ENCODE data around the gene C13orf42.

DNA sequence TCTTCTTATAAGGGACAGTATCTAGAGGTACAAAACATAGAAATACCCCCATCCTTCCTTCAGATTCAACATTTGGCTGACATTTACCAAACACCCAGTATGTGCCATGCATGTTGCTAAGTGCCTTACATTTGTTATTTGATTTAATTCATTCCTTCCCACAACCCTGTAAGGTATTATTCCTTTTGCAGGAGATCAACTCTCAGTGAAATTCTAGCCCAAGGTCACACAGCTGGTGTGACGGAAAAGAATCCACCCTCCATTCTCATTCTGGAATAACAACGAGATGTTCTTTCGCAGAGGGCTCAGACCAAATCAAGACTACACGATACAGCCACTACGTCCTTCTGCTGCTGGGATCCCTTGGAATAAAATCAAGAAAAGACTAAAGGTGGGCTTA lies 67.8 kb downstream of the C13orf42 start:
- TF ChIP-seq CTCF (IDR thresholded peaks at IDR 0.05; ENCODE audit: extremely low read depth in 1 of 2, insufficient read depth in 1 of 2, low read depth in 1 of 2, low read length in 2 of 2) (no peak), MYC (IDR thresholded peaks at IDR 0.05; ENCODE audit: low read depth, low read length) (no peak), EZH2 (IDR thresholded peaks at IDR 0.05; ENCODE audit: borderline replicate concordance, low read depth, low read length, severe bottlenecking) (no peak), POLR2A (IDR thresholded peaks at IDR 0.05; ENCODE audit: low read depth, low read length) (no peak), MAX (IDR thresholded peaks at IDR 0.05; ENCODE audit: insufficient read depth, insufficient read length) (no peak), FOS (IDR thresholded peaks at IDR 0.05; ENCODE audit: borderline replicate concordance, insufficient read depth, low read length) (no peak), POLR2AphosphoS5 (IDR thresholded peaks at IDR 0.05; ENCODE audit: insufficient read depth, low read depth, low read length) (no peak), JUN (IDR thresholded peaks at IDR 0.05; ENCODE audit: borderline replicate concordance, insufficient read depth, insufficient read length, low read depth) (no peak), GATA2 (IDR thresholded peaks at IDR 0.05; ENCODE audit: insufficient read depth, insufficient read length, low read depth, low read length) (no peak)
